Measurements from ENCODE around the gene CSF3R.

DNA sequence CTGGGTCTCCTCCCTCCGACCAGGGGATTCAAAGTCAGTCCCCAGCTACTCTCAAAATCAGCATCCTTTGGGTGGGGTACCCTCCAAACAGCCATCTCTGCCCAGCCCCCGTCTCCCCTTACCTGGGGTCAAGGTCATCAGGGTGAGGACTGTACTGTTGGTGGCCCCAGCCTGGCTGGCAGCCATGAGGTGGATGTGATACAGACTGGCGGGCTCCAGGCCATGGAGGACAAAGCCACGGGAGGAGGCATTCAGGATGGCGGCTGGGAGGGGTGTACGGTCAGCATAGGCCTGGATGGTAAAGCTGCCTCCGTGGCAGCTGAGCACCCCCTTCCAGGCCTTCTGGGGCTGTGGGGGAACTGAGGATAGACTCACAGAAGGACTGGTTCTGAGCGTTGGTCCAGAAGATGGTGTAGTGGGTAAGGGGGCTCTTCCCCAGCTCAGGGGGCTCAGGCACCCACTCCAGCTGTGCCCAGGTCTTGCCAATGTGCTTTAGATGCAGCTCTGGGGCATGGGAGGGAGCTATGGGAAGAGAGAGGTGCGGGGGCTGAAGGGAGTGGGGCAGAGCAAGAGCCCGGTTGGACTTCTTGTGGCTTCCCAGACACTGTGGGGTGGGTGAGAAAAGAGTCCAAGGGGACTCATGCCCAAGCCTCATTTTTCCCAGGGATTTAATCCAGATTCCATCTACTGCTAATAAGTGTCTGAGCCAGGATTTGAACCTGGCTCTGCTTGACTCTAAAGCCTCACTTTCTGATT is 14.8 kb downstream of the CSF3R start:
- TF ChIP-seq POLR2AphosphoS5 (IDR thresholded peaks at IDR 0.05; ENCODE audit: borderline replicate concordance, low read depth, low read length) (no peak), EZH2 (IDR thresholded peaks at IDR 0.05) (no peak)
